GM10847 (cell line): Measurements from ENCODE around the gene EPC1.

ENCODE experiments used
- POLR2A ChIP-seq: IDR thresholded peaks from 2 replicates; pipeline ENCODE4 v1.6.1; 2011; ENCODE audit not compliant: insufficient read length; ENCODE audit errors: extremely low read depth

EPC1 gene

GRCh38 chr10:32268788-32269187 lies 78.2 kb downstream of the EPC1 start:
- no peak for TF ChIP-seq POLR2A

GRCh38 chr10:32266979-32267378 lies 80.0 kb downstream of the EPC1 start:
- TF ChIP-seq POLR2A: no peak

GRCh38 chr10:32266566-32266965 lies 80.4 kb downstream of the EPC1 start:
- TF ChIP-seq POLR2A: no peak

GRCh38 chr10:32265756-32266155 lies 81.2 kb downstream of the EPC1 start:
- TF ChIP-seq POLR2A: no peak

GRCh38 chr10:32263300-32263699 lies 83.7 kb downstream of the EPC1 start:
- no peak for TF ChIP-seq POLR2A

- no peak for TF ChIP-seq POLR2A
These were observed 87.4 kb downstream of the EPC1 start for GRCh38 chr10:32259551-32259950.

GRCh38 chr10:32256613-32257437 lies 90.1 kb downstream of the EPC1 start:
- TF ChIP-seq POLR2A: no peak

- TF ChIP-seq POLR2A: no peak
These were observed 93.1 kb downstream of the EPC1 start for GRCh38 chr10:32253821-32254220.

- TF ChIP-seq POLR2A: no peak
These were observed 93.7 kb downstream of the EPC1 start for GRCh38 chr10:32253276-32253675.

- TF ChIP-seq POLR2A: no peak
These were observed 100.3 kb downstream of the EPC1 start for GRCh38 chr10:32246685-32247084.

- TF ChIP-seq POLR2A: no peak
These were observed 101.2 kb downstream of the EPC1 start for GRCh38 chr10:32245760-32246159.

GRCh38 chr10:32244421-32245207 lies 102.3 kb downstream of the EPC1 start:
- TF ChIP-seq POLR2A: no peak

GRCh38 chr10:32244011-32244410 lies 102.9 kb downstream of the EPC1 start:
- TF ChIP-seq POLR2A: no peak

- TF ChIP-seq POLR2A: no peak
These were observed 105.0 kb downstream of the EPC1 start for GRCh38 chr10:32241946-32242345.

- no peak for TF ChIP-seq POLR2A
These were observed 106.5 kb downstream of the EPC1 start for GRCh38 chr10:32240471-32240870.

GRCh38 chr10:32239769-32240168 lies 107.2 kb downstream of the EPC1 start:
- TF ChIP-seq POLR2A: no peak
